GM04503 (cell line): ENCODE data around the gene OLFML2B.

Source experiments
- DNase-seq: peaks from one replicate; pipeline ENCODE4 v3.0.0-alpha.2; 2012; ENCODE audit warnings: low read depth

Gene OLFML2B

GRCh38 chr1:161945306-161946060, 78.2 kb downstream of the OLFML2B start:
- DNase-seq: no peak

- no peak for DNase-seq
These were observed 79.3 kb downstream of the OLFML2B start for GRCh38 chr1:161944381-161944780.

DNA sequence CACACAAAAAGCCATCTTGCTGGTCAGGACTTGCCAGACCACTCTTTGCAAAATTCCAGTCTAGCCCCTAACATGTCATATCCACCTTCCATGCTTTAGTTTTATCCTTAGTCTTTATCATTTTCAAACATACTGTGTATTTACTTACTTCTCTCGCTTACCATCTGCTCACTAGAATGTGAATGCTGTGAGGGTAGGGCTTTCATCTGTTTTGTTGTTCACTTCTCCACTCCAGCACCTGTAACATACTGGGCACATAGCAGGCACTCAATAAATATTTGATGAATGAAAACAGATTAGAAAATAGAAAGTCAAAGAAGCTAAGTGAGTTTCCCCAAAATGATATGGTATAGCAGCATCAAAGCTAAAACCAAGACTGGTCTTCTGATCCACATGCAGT, 79.9 kb downstream of the OLFML2B start:
- DNase-seq: no peak

DNA sequence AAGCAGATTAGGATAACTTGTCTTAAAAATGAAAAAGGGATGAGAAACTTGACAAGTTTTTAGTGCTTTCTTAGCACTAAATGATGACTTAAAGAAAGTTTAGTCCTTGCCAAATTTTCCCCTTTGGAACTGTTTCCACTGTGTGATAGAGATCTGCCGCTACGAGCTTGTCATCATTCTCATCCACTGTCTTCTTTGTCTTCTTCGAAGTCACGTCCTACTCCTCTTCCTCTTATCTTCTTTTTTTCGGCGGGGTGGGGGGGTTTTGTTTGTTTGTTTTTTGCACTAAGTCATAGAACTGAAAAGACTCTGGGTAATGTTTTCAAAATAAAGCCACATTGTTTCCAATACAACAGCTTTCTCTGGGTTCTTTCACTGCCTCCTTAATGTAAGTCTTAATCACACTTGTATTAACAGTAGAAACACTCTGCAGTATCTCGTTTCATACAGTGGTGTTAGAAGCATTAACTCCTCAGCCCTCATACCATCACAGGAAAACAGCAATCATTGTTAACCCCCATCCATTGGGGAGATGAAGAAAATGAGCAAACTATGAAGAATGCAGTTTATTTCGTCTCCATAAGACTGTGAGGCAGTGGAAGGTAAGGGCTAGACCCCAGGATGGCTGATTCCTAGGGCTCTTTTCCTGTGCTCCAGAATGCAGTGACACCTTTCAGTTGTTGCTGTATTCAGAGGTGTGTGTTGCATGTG, 81.8 kb downstream of the OLFML2B start:
- DNase-seq: no peak

GRCh38 chr1:161940866-161941591, 82.6 kb downstream of the OLFML2B start:
- no peak for DNase-seq

DNA sequence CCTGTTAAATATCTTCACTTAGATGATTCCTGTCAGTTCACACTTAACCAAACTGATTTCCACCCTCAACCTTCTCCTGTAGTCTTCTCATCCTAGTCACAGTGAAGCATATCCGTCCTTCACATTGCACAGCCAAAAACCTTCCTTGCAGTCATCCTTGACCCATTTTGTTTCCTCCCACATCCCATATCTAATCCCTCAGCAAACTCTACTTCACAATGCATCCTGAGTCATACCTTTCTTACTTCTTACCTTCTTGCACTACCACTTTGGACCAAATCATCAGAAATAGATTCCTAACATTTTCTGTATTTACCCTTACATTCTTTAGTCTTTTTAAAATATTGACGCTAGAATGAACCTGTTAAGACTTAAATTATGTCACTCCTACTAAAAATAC, 86.9 kb downstream of the OLFML2B start:
- no peak for DNase-seq

DNA sequence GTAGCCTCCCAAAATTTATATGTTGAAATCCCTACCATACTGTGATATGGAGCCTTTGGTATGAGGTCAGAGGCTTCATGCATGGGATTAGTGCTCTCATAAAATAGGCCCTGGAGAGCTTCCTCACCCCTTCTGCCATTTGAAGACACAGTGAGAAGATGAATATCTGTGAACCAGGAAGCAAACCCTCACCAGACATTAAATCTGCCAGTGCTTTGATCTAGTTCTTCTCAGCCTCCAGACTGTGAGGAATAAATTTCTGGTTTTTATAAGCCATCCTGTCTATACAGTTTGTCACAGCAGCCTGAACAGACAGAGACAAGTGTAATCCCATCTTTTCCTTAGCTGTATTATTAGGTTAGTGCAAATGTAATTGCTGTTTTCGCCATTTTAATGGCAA, 88.4 kb downstream of the OLFML2B start:
- DNase-seq: no peak

GRCh38 chr1:161933592-161934588, 89.8 kb downstream of the OLFML2B start:
- no peak for DNase-seq
